ENCODE data around the gene HOXB4.

Gene HOXB4

DNA sequence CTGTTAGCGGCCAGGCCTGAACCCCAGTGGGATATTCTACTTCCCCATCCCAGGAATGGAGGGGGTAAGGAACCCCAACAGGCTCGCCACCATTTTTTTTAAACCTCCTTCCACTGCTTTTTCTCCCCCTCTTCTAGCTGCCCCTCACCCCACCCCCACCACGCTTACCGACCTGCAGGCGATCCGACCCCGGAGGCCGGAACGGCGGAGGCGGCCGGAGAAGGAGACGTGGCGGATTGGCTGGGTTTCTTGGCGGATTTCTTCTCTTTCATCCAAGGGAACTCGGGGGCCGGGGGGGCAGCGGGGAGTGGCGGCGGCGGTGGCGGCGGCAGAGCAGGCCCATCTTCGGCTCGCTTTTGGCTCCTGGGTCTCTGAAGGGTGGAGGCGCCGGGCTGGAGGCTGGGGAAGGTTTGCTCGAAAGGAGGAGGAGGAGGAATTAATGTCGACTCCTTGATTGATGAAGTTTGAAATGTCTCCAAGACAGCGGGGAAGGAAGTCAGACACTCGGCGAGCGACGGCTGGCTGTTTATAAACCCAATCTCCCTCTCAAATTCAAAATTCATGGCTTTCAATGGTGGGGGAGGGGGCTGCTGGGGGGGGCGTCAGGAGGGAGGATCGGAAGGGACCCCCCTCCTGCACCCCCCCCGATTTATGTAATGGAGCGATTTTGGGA is 33.7 kb downstream of the HOXB4 start:
- H3K9ac ChIP-seq (ENCODE audit: low read length), result no peak overlapping the region
- no peaks in the 10 kb centered on the region for H3F3A ChIP-seq (ENCODE audit: insufficient read depth)
- H2AFZ ChIP-seq (ENCODE audit: low read depth, low read length, severe bottlenecking), result no peak overlapping the region
- no peaks in the 10 kb centered on the region for H3K9me3 ChIP-seq (ENCODE audit: insufficient read depth, low read length)
- no peaks in the 10 kb centered on the region for H4K20me1 ChIP-seq (ENCODE audit: low read depth, low read length)
- no peaks in the 10 kb centered on the region for H3K9me2 ChIP-seq (replicated peaks; ENCODE audit: insufficient read depth, low read length)
- no peaks in the 10 kb centered on the region for H3K36me3 ChIP-seq (ENCODE audit: low read length)
- no peaks in the 10 kb centered on the region for H3K79me2 ChIP-seq (ENCODE audit: insufficient read depth, low read length)
- H3K27ac ChIP-seq (ENCODE audit: low read depth, low read length), result no peak overlapping the region
- no peaks in the 10 kb centered on the region for H3K27me3 ChIP-seq (ENCODE audit: low read length)
- no peak overlapping the region for H3K4me3 ChIP-seq (ENCODE audit: insufficient read depth, low read length, poor library complexity, severe bottlenecking)
- no peak overlapping the region for H3K4me2 ChIP-seq (ENCODE audit: low read depth, low read length, poor library complexity, severe bottlenecking)
- TF ChIP-seq, protein P1, sequence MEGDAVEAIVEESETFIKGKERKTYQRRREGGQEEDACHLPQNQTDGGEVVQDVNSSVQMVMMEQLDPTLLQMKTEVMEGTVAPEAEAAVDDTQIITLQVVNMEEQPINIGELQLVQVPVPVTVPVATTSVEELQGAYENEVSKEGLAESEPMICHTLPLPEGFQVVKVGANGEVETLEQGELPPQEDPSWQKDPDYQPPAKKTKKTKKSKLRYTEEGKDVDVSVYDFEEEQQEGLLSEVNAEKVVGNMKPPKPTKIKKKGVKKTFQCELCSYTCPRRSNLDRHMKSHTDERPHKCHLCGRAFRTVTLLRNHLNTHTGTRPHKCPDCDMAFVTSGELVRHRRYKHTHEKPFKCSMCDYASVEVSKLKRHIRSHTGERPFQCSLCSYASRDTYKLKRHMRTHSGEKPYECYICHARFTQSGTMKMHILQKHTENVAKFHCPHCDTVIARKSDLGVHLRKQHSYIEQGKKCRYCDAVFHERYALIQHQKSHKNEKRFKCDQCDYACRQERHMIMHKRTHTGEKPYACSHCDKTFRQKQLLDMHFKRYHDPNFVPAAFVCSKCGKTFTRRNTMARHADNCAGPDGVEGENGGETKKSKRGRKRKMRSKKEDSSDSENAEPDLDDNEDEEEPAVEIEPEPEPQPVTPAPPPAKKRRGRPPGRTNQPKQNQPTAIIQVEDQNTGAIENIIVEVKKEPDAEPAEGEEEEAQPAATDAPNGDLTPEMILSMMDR (IDR thresholded peaks at IDR 0.05; ENCODE audit: insufficient read depth, low read length, poor library complexity, severe bottlenecking), result no peak
- TF ChIP-seq EZH2phosphoT487 (conservative IDR thresholded peaks at IDR 0.05; ENCODE audit: low read length), result no peak

DNA sequence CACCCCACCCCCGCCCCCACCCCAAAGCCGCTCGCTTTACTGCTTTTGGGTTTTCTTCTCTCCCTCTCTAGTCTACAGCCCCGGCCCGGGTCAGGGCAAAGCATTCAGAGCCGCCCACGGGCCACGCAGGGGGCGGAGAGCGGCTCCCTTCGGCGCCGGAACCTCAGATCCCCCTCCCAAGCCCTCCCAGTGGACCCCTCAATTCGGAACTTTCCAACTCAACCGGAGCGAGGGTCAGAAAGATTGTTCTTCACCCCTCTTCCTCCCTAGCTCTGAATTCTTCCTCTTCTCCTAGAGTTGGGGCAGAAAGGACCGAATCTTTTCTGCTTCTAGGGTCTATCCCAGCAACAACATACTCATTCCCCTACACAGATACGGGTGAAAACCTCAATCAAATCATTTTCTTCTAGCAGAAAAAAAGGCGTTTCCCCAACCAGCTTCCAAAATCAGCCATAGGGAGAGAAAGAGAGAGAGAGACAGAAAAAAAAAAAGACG is 34.2 kb downstream of the HOXB4 start:
- Histone ChIP-seq H3K9ac (ENCODE audit: low read length) (no peak overlapping the region), H3F3A (ENCODE audit: insufficient read depth) (no peaks in the 10 kb centered on the region), H3K4me2 (ENCODE audit: low read depth, low read length, poor library complexity, severe bottlenecking) (no peak overlapping the region), H3K36me3 (ENCODE audit: low read length) (no peaks in the 10 kb centered on the region), H3K9me3 (ENCODE audit: insufficient read depth, low read length) (no peaks in the 10 kb centered on the region), H3K27ac (ENCODE audit: low read depth, low read length) (no peak overlapping the region), H2AFZ (ENCODE audit: low read depth, low read length, severe bottlenecking) (no peak overlapping the region), H3K9me2 (replicated peaks; ENCODE audit: insufficient read depth, low read length) (no peaks in the 10 kb centered on the region), H3K79me2 (ENCODE audit: insufficient read depth, low read length) (no peaks in the 10 kb centered on the region), H4K20me1 (ENCODE audit: low read depth, low read length) (no peaks in the 10 kb centered on the region), H3K4me3 (ENCODE audit: insufficient read depth, low read length, poor library complexity, severe bottlenecking) (no peak overlapping the region), H3K27me3 (ENCODE audit: low read length) (no peaks in the 10 kb centered on the region)
- TF ChIP-seq, protein P1 (IDR thresholded peaks at IDR 0.05; ENCODE audit: insufficient read depth, low read length, poor library complexity, severe bottlenecking), result no peak
- no peak for TF ChIP-seq EZH2phosphoT487 (conservative IDR thresholded peaks at IDR 0.05; ENCODE audit: low read length)

DNA sequence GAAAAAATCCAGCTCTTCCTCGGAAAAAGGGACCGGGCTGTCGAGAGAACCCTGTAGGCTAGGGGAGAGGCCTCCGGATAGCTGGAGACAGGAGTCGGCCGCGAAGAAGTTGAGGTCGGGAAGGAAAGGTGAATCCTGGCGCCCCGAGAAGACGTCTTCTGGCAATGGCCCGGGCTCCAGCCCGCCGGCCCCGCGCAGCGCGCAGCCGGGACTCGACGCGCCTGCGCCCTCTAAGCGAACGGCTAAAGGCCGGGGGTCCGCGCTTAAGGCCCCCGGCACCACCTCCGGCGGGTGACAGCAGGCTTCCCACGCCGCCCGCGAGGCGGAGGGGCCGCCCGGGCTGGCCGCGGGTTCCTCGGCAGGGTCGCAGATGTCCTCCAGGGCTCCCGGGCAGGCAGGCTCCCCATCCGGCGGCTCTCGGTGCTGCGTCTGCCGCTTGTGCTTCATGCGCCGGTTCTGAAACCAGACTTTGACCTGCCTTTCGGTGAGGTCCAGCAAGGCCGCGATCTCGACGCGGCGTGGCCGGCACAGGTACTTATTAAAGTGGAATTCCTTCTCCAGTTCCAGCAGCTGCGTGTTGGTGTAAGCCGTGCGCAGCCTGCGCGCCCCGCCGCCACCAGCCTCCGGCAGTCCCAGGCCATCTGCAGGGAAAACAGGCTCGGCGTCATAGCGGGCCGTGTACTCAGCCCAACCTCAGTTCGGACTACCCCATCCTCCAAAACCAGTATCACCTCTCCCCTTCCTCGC is 34.9 kb downstream of the HOXB4 start:
- H2AFZ ChIP-seq (ENCODE audit: low read depth, low read length, severe bottlenecking), result no peak overlapping the region
- H3K79me2 ChIP-seq (ENCODE audit: insufficient read depth, low read length), result no peaks in the 10 kb centered on the region
- H3K9me3 ChIP-seq (ENCODE audit: insufficient read depth, low read length), result no peaks in the 10 kb centered on the region
- no peak overlapping the region for H3K4me2 ChIP-seq (ENCODE audit: low read depth, low read length, poor library complexity, severe bottlenecking)
- H3K9me2 ChIP-seq (replicated peaks; ENCODE audit: insufficient read depth, low read length), result no peaks in the 10 kb centered on the region
- no peaks in the 10 kb centered on the region for H4K20me1 ChIP-seq (ENCODE audit: low read depth, low read length)
- no peaks in the 10 kb centered on the region for H3K36me3 ChIP-seq (ENCODE audit: low read length)
- no peak for TF ChIP-seq EZH2phosphoT487 (conservative IDR thresholded peaks at IDR 0.05; ENCODE audit: low read length)
- TF ChIP-seq, protein P1 (IDR thresholded peaks at IDR 0.05; ENCODE audit: insufficient read depth, low read length, poor library complexity, severe bottlenecking), result no peak
- H3K9ac ChIP-seq (ENCODE audit: low read length), result no peak overlapping the region
- no peak overlapping the region for H3K27ac ChIP-seq (ENCODE audit: low read depth, low read length)
- H3K4me3 ChIP-seq (ENCODE audit: insufficient read depth, low read length, poor library complexity, severe bottlenecking), result no peak overlapping the region
- no peaks in the 10 kb centered on the region for H3F3A ChIP-seq (ENCODE audit: insufficient read depth)
- H3K27me3 ChIP-seq (ENCODE audit: low read length), result no peaks in the 10 kb centered on the region
